Measurements from ENCODE around the gene CRYAA.
"Not testable (repeated sequence)": the region's sequence is repeated elsewhere in the genome, so short reads cannot be mapped to it uniquely, and the experiment has no call there.

The CRYAA gene, protein sequence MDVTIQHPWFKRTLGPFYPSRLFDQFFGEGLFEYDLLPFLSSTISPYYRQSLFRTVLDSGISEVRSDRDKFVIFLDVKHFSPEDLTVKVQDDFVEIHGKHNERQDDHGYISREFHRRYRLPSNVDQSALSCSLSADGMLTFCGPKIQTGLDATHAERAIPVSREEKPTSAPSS

DNA sequence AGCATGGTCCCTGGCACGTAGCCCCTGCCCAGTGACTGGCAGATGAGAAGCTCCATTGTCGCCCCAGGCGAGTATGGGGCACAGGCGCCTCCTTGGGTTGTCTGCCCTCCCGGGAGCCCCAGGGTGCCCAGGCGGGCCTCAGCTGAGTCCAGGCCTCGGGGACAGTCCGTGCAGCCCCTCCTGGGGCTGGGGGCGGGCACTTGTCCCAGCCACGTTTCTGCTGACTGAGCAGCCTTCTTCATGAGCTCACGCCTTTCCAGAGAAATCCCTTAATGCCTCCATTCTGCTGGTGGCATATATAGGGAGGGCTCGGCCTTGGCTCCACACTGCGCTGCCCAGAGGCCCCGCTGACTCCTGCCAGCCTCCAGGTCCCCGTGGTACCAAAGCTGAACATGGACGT is at the start of gene CRYAA:
TSS of gene CRYAA (plus strand) at position 301 of the 400 bp plus-strand sequence. CDS start at position 393, 92 bp downstream.
- not testable (repeated sequence) for H3K36me3 ChIP-seq (ENCODE audit: control insufficient read depth, insufficient read depth, low read length); H3K4me1 ChIP-seq (ENCODE audit: control insufficient read depth, insufficient read depth, low read length); H3K9ac ChIP-seq (ENCODE audit: low read length); H3K4me3 ChIP-seq (ENCODE audit: low read length); H3K27me3 ChIP-seq (ENCODE audit: control insufficient read depth, insufficient read depth, low read length); H3K27ac ChIP-seq (ENCODE audit: low read depth, low read length)

GRCh38 chr21:43130094-43130493 is 38.7 kb upstream of the CRYAA start:
- H3K27me3 ChIP-seq (ENCODE audit: control insufficient read depth, insufficient read depth, low read length); H3K9ac ChIP-seq (ENCODE audit: low read length); H3K4me1 ChIP-seq (ENCODE audit: control insufficient read depth, insufficient read depth, low read length); H3K4me3 ChIP-seq (ENCODE audit: low read length); H3K27ac ChIP-seq (ENCODE audit: low read depth, low read length); H3K36me3 ChIP-seq (ENCODE audit: control insufficient read depth, insufficient read depth, low read length): not testable (repeated sequence)

GRCh38 chr21:43134520-43134919 is 34.3 kb upstream of the CRYAA start:
- not testable (repeated sequence) for H3K27me3 ChIP-seq (ENCODE audit: control insufficient read depth, insufficient read depth, low read length); H3K4me3 ChIP-seq (ENCODE audit: low read length); H3K9ac ChIP-seq (ENCODE audit: low read length); H3K36me3 ChIP-seq (ENCODE audit: control insufficient read depth, insufficient read depth, low read length); H3K4me1 ChIP-seq (ENCODE audit: control insufficient read depth, insufficient read depth, low read length); H3K27ac ChIP-seq (ENCODE audit: low read depth, low read length)

- not testable (repeated sequence) for H3K27me3 ChIP-seq (ENCODE audit: control insufficient read depth, insufficient read depth, low read length); H3K4me1 ChIP-seq (ENCODE audit: control insufficient read depth, insufficient read depth, low read length); H3K36me3 ChIP-seq (ENCODE audit: control insufficient read depth, insufficient read depth, low read length); H3K9ac ChIP-seq (ENCODE audit: low read length); H3K4me3 ChIP-seq (ENCODE audit: low read length); H3K27ac ChIP-seq (ENCODE audit: low read depth, low read length)
Observed at GRCh38 chr21:43138944-43139343, 29.9 kb upstream of the CRYAA start.

GRCh38 chr21:43141407-43141806 is 27.4 kb upstream of the CRYAA start:
- not testable (repeated sequence) for H3K27ac ChIP-seq (ENCODE audit: low read depth, low read length); H3K27me3 ChIP-seq (ENCODE audit: control insufficient read depth, insufficient read depth, low read length); H3K36me3 ChIP-seq (ENCODE audit: control insufficient read depth, insufficient read depth, low read length); H3K4me1 ChIP-seq (ENCODE audit: control insufficient read depth, insufficient read depth, low read length); H3K9ac ChIP-seq (ENCODE audit: low read length); H3K4me3 ChIP-seq (ENCODE audit: low read length)

GRCh38 chr21:43146637-43147036 is 22.2 kb upstream of the CRYAA start:
- H3K4me3 ChIP-seq (ENCODE audit: low read length); H3K27ac ChIP-seq (ENCODE audit: low read depth, low read length); H3K36me3 ChIP-seq (ENCODE audit: control insufficient read depth, insufficient read depth, low read length); H3K27me3 ChIP-seq (ENCODE audit: control insufficient read depth, insufficient read depth, low read length); H3K9ac ChIP-seq (ENCODE audit: low read length); H3K4me1 ChIP-seq (ENCODE audit: control insufficient read depth, insufficient read depth, low read length): not testable (repeated sequence)

GRCh38 chr21:43147999-43148398 is 20.8 kb upstream of the CRYAA start:
- not testable (repeated sequence) for H3K27ac ChIP-seq (ENCODE audit: low read depth, low read length); H3K36me3 ChIP-seq (ENCODE audit: control insufficient read depth, insufficient read depth, low read length); H3K4me1 ChIP-seq (ENCODE audit: control insufficient read depth, insufficient read depth, low read length); H3K9ac ChIP-seq (ENCODE audit: low read length); H3K4me3 ChIP-seq (ENCODE audit: low read length); H3K27me3 ChIP-seq (ENCODE audit: control insufficient read depth, insufficient read depth, low read length)

DNA sequence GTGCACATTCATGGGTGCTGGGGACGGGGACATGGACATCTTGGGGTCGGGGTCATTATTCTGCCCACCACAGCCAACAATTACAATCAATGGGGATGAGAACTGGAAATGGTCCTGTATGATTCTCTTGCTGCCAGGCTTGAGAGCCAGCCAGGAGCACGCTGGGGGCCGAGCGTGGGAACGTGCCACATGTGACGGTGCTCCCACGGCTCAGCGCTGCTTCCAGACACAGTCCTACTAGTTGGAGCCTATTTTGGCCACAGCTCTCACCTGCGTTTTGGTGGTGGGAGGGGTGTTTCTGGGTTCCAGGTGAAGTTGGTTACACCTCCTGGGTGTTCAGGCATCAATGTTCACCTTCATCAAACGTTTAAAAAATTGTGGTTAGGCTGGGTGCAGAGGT is 19.5 kb upstream of the CRYAA start:
- H3K4me1 ChIP-seq (ENCODE audit: control insufficient read depth, insufficient read depth, low read length); H3K27me3 ChIP-seq (ENCODE audit: control insufficient read depth, insufficient read depth, low read length); H3K36me3 ChIP-seq (ENCODE audit: control insufficient read depth, insufficient read depth, low read length); H3K27ac ChIP-seq (ENCODE audit: low read depth, low read length); H3K9ac ChIP-seq (ENCODE audit: low read length); H3K4me3 ChIP-seq (ENCODE audit: low read length): not testable (repeated sequence)

DNA sequence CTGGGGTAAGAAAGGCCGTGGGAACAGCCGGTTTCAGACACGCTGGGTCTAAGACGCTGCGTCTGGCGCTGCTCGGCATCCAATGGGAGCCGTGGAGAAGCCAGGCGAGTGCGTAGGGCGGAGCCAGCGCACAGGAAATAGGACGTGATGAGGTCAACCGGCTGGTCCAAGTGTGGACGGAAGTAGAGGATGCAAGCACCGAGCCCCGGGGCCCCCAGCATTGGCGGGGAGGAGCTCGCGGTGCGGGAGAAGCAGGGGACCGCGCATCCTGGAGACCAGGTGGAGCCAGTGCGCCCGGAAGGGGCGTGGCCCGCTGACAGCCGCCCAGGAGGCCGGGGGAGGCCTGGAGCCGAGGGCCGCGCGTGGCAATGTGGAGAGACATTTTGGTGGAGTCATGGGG is 15.2 kb upstream of the CRYAA start:
- not testable (repeated sequence) for H3K27ac ChIP-seq (ENCODE audit: low read depth, low read length); H3K9ac ChIP-seq (ENCODE audit: low read length); H3K36me3 ChIP-seq (ENCODE audit: control insufficient read depth, insufficient read depth, low read length); H3K27me3 ChIP-seq (ENCODE audit: control insufficient read depth, insufficient read depth, low read length); H3K4me3 ChIP-seq (ENCODE audit: low read length); H3K4me1 ChIP-seq (ENCODE audit: control insufficient read depth, insufficient read depth, low read length)

DNA sequence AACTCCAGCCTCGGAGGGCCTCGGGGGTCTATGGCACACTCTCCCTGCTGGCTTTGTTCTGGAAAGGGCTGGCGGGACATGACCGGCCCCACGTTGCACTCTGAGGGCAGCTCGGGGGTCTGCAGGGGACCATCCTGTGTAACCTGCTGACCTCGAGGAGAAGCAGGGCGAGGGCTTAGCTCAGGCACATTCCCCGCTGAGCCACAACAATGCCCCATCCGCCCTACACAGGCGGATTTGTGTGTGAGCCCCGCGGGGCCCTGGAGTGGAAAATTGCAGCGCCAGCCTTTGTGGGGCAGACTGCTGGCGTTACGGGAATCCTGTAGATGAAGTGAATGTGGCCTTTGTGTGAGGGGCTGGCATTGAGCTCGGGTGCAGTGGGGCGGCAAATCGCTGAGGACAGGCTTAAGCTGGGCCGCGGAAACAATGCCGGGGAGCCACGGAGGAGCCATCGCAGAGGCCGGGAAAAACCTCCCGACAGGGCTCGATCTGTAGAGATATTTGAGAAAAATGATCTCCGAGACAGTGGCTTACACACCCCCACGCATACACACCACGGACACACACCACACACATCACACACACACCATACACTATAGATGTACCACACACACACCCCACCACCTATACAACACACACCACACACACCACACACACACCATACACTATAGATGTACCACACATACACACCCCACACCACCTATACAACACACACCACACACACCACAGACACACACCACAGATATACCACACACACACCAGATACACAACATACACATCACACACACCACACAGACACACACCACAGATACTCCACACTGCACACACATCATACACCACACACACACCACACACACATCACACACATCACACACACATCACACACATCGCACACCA is 9.3 kb upstream of the CRYAA start:
- H3K27me3 ChIP-seq (ENCODE audit: control insufficient read depth, insufficient read depth, low read length); H3K9ac ChIP-seq (ENCODE audit: low read length); H3K4me3 ChIP-seq (ENCODE audit: low read length); H3K36me3 ChIP-seq (ENCODE audit: control insufficient read depth, insufficient read depth, low read length); H3K27ac ChIP-seq (ENCODE audit: low read depth, low read length); H3K4me1 ChIP-seq (ENCODE audit: control insufficient read depth, insufficient read depth, low read length): not testable (repeated sequence)

DNA sequence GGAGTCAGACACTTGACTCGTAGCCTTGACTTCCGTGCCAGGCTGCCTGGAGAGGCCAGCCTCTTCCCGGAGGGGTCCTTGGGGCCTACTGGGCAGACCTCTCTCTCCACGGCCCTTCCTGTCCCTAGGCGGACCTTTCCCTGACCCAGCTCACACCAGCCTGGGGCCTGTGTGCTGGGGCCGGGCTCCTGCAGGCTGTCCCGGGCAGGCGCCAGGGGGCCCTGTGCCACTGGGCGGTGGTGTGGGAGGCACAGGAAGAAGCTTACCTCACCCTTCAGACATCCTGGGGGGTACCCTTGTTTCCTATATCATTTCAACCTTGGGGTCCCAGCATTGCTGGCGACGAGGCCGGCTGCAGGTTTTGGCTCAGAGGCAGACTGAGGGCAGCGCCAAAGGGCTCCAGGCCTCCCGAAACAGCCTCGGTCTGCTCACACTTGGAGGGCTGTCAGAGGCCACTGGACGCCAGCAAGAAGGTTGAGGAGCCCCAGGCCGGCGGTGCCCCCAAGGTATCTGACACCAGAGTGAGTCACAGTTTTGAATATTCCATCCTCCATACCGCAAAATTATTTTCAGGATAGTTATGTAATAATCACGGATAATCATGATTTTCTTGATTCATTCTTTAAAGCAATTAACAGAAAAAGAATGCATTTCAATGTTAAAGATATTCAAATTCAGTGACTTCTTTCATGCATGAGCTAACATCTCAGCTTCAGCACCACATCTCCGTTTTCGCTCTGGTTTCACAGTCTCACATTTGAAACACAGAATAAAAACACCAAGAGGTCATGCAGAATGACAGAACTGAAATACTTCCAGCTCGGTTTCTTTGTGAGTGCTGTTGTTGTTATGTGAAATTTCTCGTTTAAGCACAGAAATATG is 6.7 kb upstream of the CRYAA start:
- not testable (repeated sequence) for H3K4me1 ChIP-seq (ENCODE audit: control insufficient read depth, insufficient read depth, low read length); H3K4me3 ChIP-seq (ENCODE audit: low read length); H3K27me3 ChIP-seq (ENCODE audit: control insufficient read depth, insufficient read depth, low read length); H3K9ac ChIP-seq (ENCODE audit: low read length); H3K36me3 ChIP-seq (ENCODE audit: control insufficient read depth, insufficient read depth, low read length); H3K27ac ChIP-seq (ENCODE audit: low read depth, low read length)

GRCh38 chr21:43162708-43163205 is 6.1 kb upstream of the CRYAA start:
- not testable (repeated sequence) for H3K27me3 ChIP-seq (ENCODE audit: control insufficient read depth, insufficient read depth, low read length); H3K4me1 ChIP-seq (ENCODE audit: control insufficient read depth, insufficient read depth, low read length); H3K4me3 ChIP-seq (ENCODE audit: low read length); H3K9ac ChIP-seq (ENCODE audit: low read length); H3K36me3 ChIP-seq (ENCODE audit: control insufficient read depth, insufficient read depth, low read length); H3K27ac ChIP-seq (ENCODE audit: low read depth, low read length)

Data from rectal smooth muscle tissue (tissue), 1 donor.